Heart left ventricle (tissue), 16 donors: ENCODE results near the gene SPATC1L. TPM values are rescaled to one million over a fixed set of nuclear protein-coding genes. Genes with fewer than 3 reads are reported as not detected.

ENCODE experiments used
- ATAC-seq, 4 donors: fragments of 200-7000 bp; cut with Tn5 transposase; one replicate each; pipeline ENCODE4 v1.9.1; 2020 to 2022; ENCODE audit warnings: moderate library complexity in 4 of 4, mild to moderate bottlenecking in 3 of 4, moderate number of reproducible peaks in 1 of 4
- DNase-seq, 5 donors: peaks; one replicate each; pipeline ENCODE4 v3.0.0-alpha.2; 2020
- H3K27ac ChIP-seq, 12 donors: fragments of 200-600 bp; sonication (generic) in 4 of 12; one replicate each; pipeline versions ENCODE4 v1.5.0 to v1.8.0; 2016 to 2022; ENCODE audit warnings: mild to moderate bottlenecking in 2 of 12
- H3K27me3 ChIP-seq, 9 donors: fragments of 200-600 bp; sonication (generic) in 2 of 9; one replicate each; pipeline versions ENCODE4 v1.5.1 to v1.8.0; 2016 to 2022; ENCODE audit warnings: mild to moderate bottlenecking in 3 of 9
- H3K36me3 ChIP-seq, 9 donors: fragments of 200-600 bp; sonication (generic) in 2 of 9; one replicate each; pipeline versions ENCODE4 v1.5.0 to v1.8.0; 2018 to 2022; ENCODE audit warnings: mild to moderate bottlenecking in 2 of 9
- H3K4me1 ChIP-seq, 12 donors: fragments of 200-600 bp; sonication (generic) in 4 of 12; one replicate each; pipeline versions ENCODE4 v1.5.0 to v1.8.0; 2016 to 2022; ENCODE audit warnings: mild to moderate bottlenecking in 3 of 12
- H3K4me3 ChIP-seq, 12 donors: fragments of 200-600 bp; sonication (generic) in 4 of 12; one replicate each; pipeline versions ENCODE4 v1.5.0 to v1.8.0; 2017 to 2022; ENCODE audit warnings: mild to moderate bottlenecking in 9 of 12, moderate library complexity in 4 of 12
- H3K9me3 ChIP-seq, 12 donors: fragments of 200-600 bp; sonication (generic) in 4 of 12; one replicate each; pipeline versions ENCODE4 v1.5.0 to v1.8.0; 2016 to 2022; ENCODE audit warnings: mild to moderate bottlenecking in 1 of 12
- CTCF ChIP-seq, 12 donors: fragments of 200-600 bp; sonication (generic) in 4 of 12; IDR thresholded peaks; one replicate each; pipeline versions ENCODE4 v1.5.0 to v1.8.0; 2018 to 2022; ENCODE audit warnings: antibody characterized with exemption in 12 of 12, mild to moderate bottlenecking in 5 of 12
- POLR2A ChIP-seq, 2 donors: fragments of 450-650 bp; IDR thresholded peaks; one replicate each; pipeline ENCODE4 v1.6.1; 2017; ENCODE audit warnings: antibody characterized with exemption in 2 of 2, mild to moderate bottlenecking in 2 of 2, moderate library complexity in 2 of 2
- WGBS, 4 donors: extraction: QIAGEN DNeasy Blood & Tissue Kit in 2 of 4; methylation state at CpG; one replicate each; pipeline versions ENCODE4 v1.1.5 to v1.1.7; 2013 to 2018; 5-methylcytosine and 5-hydroxymethylcytosine counted together
- intact Hi-C, 10 donors: fragments of 100-400 bp; cut with DNase I; formaldehyde crosslinking; loops; one replicate each; pipeline versions ENCODE4 v1.11.1 to v1.14.2; 2022
- polyA plus RNA-seq, 2 donors: library from polyadenylated mRNA; stranded (reverse); fragments of 200-250 nt; gene quantifications; one replicate each; pipeline ENCODE4 v1.2.3, GENCODE V29; 2013
- total RNA-seq, 9 donors: library from RNA; depleted of rRNA in 2 of 9; stranded (reverse); fragments of >200 nt in 2 of 9; fragmentation: NEBNext Ultra II Directional in 3 of 9; extraction: Animal tissue kit (Norgen Biotek cat#: 25700) in 3 of 9; gene quantifications; one replicate each; pipeline versions ENCODE4 v1.1.0 to v1.2.4, GENCODE V29; 2016 to 2023
- donor health status: ischemic (EF 13 %, LVEDD 7.1; RV severe dilation, severe dysfunction).
- donor health status: healthy with polysubstance abuse.
- donor health status: DM: no; HTN: yes; CAD: no.
- donor health status: DM: no; HTN: no; CAD: no.
- donor health status: ischemic (EF 25% LVEDD 6.9; RV normal size, moderate dysfunction).
- donor health status: ischemic (EF 25% LVEDD 5.7; RV mildly dilated, moderate dysfunction).
- donor health status: healthy.
- donor health status: DM: yes; HTN: yes; CAD: no.
- donor health status: ischemic (EF 35%, LVEDD 5.7; RV mildly dilated, moderate dysfunction).
- donor health status: nonischemic (EF 11% LVEDD 7.7; RV severe dilation, severe dysfunction).
- donor health status: DM: yes; HTN: yes; CAD: no.
- donor health status: PGD.
- donor health status: ischemic (EF 29% LVEDD 5.4; RV normal size, mild dysfunction).
- donor health status: nonischemic (EF 23%, LVEDD 6.1; RV moderate dilation, normal function).

The SPATC1L gene
- total and polyA plus RNA-seq, 11 donors, result 4.9 to 16.8 (median 10.6) TPM

GRCh38 chr21:46219591-46220239 is 35.5 kb upstream of the SPATC1L start:
- no peak for TF ChIP-seq POLR2A (IDR thresholded peaks at IDR 0.05)
- TF ChIP-seq CTCF (IDR thresholded peaks at IDR 0.05), result no peak
- Histone ChIP-seq H3K4me3 (no peak overlapping the region), H3K36me3 (peaks cover 0 to 53% (median 43%) of the 10 kb centered on the region in 9 donors), H3K27ac (no peak overlapping the region), H3K27me3 (no peaks in the 10 kb centered on the region), H3K9me3 (no peaks in the 10 kb centered on the region), H3K4me1 (peaks cover 0 to 37% (median 9%) of the 10 kb centered on the region in 12 donors)
- intact Hi-C loops, result loop anchor here in 7 of 10 donors (5.0 to 10.0 kb wide), 5 partner anchors 32 to 245 kb away; partner anchors contain the start of gene FTCD (in 2 of the 7)
- DNase-seq (peak in 2 of 5 donors; percentile 64 to 72), ATAC-seq (peak; percentile 14 to 60 (median 24))
- WGBS, 4 donors, result 62 to 70% (median 65%) methylated on average over 13 of the region's 13 CpGs

GRCh38 chr21:46218906-46219590 is 34.8 kb upstream of the SPATC1L start:
- Histone ChIP-seq H3K27ac (no peak overlapping the region), H3K9me3 (no peaks in the 10 kb centered on the region), H3K36me3 (peaks cover 0 to 60% (median 46%) of the 10 kb centered on the region in 9 donors), H3K4me1 (peaks cover 0 to 31% (median 9%) of the 10 kb centered on the region in 12 donors), H3K27me3 (no peaks in the 10 kb centered on the region), H3K4me3 (no peak overlapping the region)
- 89 to 94% (median 93%) methylated on average over 15 to 16 of the region's 16 CpGs for WGBS, 4 donors
- ATAC-seq (no peak), DNase-seq (no peak)
- TF ChIP-seq POLR2A (IDR thresholded peaks at IDR 0.05) (no peak), CTCF (IDR thresholded peaks at IDR 0.05) (no peak)
- intact Hi-C loops, result no loop called here

- Histone ChIP-seq H3K27ac (no peak overlapping the region), H3K36me3 (peaks cover 0 to 71% (median 47%) of the 10 kb centered on the region in 9 donors), H3K27me3 (no peaks in the 10 kb centered on the region), H3K4me1 (peaks cover 0 to 33% (median 8%) of the 10 kb centered on the region in 12 donors), H3K4me3 (no peak overlapping the region), H3K9me3 (no peaks in the 10 kb centered on the region)
- 92 to 95% (median 95%) methylated on average over 20 to 22 of the region's 22 CpGs for WGBS, 4 donors
- ATAC-seq (no peak), DNase-seq (no peak)
- intact Hi-C loops, result no loop called here
- TF ChIP-seq POLR2A (IDR thresholded peaks at IDR 0.05) (no peak), CTCF (IDR thresholded peaks at IDR 0.05) (no peak)
Observed at GRCh38 chr21:46217511-46218196, 33.4 kb upstream of the SPATC1L start.
